ENCODE data around the gene GLI2.

- TF ChIP-seq POLR2A (IDR thresholded peaks at IDR 0.05; ENCODE audit: extremely low read depth, insufficient read length): no peak
- no peak for TF ChIP-seq CTCF (IDR thresholded peaks at IDR 0.05; ENCODE audit: low read depth, low read length)
Measured at GRCh38 chr2:120716641-120717585, 18.8 kb upstream of the GLI2 start.

Data from NB4 (cell line).